ENCODE measurements around the gene PDGFD.

- TF ChIP-seq CTCF (IDR thresholded peaks at IDR 0.05) (no peak), EP300 (IDR thresholded peaks at IDR 0.05) (no peak)
Measured at GRCh38 chr11:104033134-104033533, 130.8 kb downstream of the PDGFD start.

Data from ovary (tissue), 3 donors.